Stimulated activated effector memory CD8-positive, alpha-beta T cell treated with anti-CD3 and anti-CD28 coated beads, Interleukin-12 subunit alpha, Interleukin-12 subunit beta, amount 100 ng/mL, for 72 hours (primary cell): Measurements from ENCODE around the gene TMEM236.

Experiments used
- ATAC-seq: fragments of 150-1000 bp; cut with Tn5 transposase; 2 replicates; pipeline ENCODE4 v1.10.0; 2021
- DNase-seq, 2 donors: peaks; one replicate each; pipeline ENCODE4 v3.0.0; 2021 to 2022; ENCODE audit warnings: low spot score in 2 of 2
- H3K27ac Mint-ChIP-seq: one replicate; pipeline ENCODE4 v1.8.0; 2022; ENCODE audit warnings: mild to moderate bottlenecking, mixed read lengths
- H3K36me3 Mint-ChIP-seq: one replicate; pipeline ENCODE4 v1.8.0; 2022; ENCODE audit warnings: mild to moderate bottlenecking, mixed read lengths
- H3K4me1 Mint-ChIP-seq: one replicate; pipeline ENCODE4 v1.8.0; 2022; ENCODE audit warnings: mixed read lengths
- H3K4me3 Mint-ChIP-seq: one replicate; pipeline ENCODE4 v1.8.0; 2022; ENCODE audit warnings: mild to moderate bottlenecking, mixed read lengths
- H3K9me3 Mint-ChIP-seq: one replicate; pipeline ENCODE4 v1.8.0; 2022; ENCODE audit warnings: mixed read lengths

TMEM236 gene

DNA sequence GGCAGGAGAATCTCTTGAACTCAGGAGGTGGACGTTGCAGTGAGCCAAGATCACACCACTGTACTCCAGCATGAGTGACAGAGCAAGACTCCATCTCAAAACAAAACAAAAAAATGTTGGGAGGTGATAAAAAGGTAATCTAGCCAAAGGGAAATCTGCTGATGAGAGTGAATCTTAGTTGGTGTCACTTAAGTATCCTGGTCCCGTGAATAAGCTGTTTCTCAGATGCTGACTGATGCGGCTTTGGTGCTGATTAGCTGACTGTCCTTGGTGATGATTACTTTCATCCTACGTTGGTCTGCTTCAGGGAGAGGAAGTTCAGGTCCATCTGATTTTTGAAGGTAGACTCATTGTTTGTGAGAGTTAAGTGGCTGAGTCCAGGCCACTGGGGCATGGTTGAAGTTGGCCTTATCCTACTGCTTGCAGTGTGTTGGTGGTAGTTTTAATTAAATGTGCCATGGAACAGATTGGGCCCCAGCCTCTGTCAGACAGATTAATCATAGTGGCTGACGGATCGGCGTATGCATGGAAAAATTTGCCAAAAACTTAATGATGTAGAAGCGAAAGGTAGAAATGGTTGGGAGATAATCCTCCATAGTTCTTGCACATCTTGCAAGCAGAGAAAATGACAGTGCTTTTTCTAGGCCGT, 17.4 kb upstream of the TMEM236 start:
- Mint-ChIP-seq H3K36me3 (no peaks in the 10 kb centered on the region), H3K4me1 (no peaks in the 10 kb centered on the region), H3K4me3 (no peak overlapping the region), H3K27ac (no peak overlapping the region), H3K9me3 (no peaks in the 10 kb centered on the region)
- no peak for ATAC-seq
- DNase-seq: no peak

DNA sequence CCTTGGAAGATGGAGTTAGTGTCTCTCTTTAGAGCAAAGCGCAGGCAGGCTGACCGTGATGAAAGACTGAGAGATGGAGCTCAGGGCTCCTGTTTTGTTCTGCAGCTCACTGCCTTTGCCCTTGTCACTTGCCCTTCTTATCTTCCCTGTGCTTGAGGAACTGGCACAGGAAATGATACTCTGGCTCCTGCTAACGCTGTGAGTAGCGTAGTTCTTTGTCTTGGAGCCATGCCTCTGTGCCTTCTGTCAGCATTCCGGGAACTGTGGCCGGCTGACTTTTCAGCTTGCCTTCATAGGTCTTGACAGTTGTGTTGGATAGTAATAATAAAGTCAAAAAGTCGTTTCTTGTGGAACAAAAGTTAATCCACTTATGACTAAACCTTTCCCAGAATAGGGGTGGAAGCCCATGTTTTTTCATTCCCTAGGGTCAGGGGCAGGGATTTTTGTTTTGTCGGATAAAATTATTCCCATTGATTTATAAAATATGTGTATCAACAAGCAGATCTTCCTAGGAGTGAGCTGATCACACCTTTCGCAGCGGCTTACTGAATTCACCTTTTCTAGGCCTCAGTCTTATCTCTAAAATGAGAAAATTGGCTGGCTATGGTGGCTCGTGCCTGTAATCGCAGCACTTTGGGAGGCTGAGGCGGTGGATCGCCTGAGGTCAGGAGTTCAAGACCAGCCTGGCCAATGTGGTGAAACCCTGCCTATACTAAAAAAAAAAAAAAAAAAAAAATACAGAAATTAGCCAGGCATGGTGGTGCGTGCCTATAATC, 16.6 kb upstream of the TMEM236 start:
- Mint-ChIP-seq H3K4me3 (no peak overlapping the region), H3K36me3 (no peaks in the 10 kb centered on the region), H3K9me3 (no peaks in the 10 kb centered on the region), H3K4me1 (no peaks in the 10 kb centered on the region), H3K27ac (no peak overlapping the region)
- no peak for ATAC-seq
- DNase-seq: no peak

DNA sequence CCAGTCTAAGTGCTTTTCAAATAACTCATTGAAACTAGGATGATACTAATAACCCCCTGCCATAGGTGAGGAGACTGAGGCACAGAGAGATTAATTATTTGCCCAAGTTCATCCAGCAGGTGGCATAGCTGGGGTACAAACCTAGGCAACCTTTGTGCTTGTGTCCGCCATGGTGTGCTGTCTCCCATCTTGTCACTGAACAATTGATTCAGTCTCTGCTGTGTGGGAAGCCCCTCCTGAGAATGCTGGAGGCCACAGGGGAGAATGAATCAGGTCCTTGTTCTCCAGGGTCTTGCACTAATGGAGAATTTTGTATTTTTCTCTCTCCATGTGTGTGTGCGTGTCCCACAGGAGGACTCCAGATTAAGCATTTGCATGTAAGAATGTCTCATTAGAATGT, 15.8 kb upstream of the TMEM236 start:
- Mint-ChIP-seq H3K4me1 (no peaks in the 10 kb centered on the region), H3K4me3 (no peak overlapping the region), H3K36me3 (no peaks in the 10 kb centered on the region), H3K9me3 (no peaks in the 10 kb centered on the region), H3K27ac (no peak overlapping the region)
- DNase-seq (no peak), ATAC-seq (no peak)

DNA sequence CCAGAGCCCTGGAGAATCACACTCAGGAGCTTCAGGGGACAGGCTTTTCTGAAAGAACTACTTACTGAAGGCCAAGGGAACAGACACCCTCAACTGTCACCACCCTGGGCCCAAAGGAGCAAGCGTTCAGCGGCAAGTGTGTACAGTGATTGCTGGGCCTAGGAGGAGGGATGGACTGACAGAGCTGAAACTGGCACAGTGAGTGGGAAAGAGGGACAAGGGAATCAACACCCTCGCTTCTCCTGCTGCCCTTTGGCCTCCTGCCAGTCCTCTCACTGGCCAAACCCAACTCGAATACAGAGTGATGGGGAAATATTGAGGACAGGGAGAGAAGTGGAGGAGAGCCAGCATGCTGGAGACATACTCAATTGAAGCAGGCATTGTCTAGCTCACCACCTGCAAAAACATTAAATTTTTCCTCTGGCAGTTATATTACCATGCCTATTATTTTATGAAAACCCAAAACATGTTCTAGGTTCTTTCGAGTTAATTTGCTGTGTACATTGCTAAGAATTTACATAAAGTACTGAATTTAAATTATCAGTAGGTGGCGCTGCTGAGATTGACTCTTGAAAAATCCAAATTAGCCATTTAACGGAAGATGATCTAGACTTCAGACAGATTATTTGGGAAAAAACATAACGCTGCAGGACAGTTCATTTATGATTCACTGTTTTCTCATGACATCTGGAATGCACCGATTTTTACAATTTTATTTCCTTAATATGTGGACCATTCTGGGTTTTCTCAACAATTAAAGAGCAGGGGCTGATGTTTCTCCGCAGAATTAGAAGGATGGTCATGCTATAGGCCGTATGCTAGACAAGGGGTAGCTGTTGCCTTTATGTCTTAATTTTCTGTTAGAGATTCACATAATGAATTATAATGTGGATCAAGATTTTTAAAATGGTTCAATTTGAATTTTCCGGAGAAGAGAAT, 14.7 kb upstream of the TMEM236 start:
- DNase-seq (no peak), ATAC-seq (no peak)
- Mint-ChIP-seq H3K4me1 (no peaks in the 10 kb centered on the region), H3K36me3 (no peaks in the 10 kb centered on the region), H3K9me3 (no peaks in the 10 kb centered on the region), H3K27ac (no peak overlapping the region), H3K4me3 (no peak overlapping the region)

DNA sequence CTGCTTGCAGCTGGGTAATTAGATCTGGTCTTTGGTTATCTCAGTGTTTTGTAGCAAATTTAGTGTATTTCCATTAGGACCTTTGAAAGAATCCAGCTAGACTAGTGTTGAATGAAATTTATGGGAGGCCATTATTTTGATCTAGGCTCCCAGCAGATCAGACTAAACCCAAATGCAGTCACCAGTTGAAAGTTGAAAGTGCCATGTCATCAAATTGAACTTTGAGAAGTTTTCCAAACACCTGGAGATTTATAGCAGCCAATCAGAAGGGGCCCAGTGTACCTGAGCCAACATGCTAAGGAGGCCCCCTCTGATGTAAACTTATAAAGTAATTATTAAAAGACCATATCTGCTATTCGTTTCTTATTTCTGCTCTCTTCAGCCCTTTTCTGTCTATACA, 11.3 kb upstream of the TMEM236 start:
- no peaks in the 10 kb centered on the region for H3K9me3 Mint-ChIP-seq
- DNase-seq (peak in 1 of 2 donors; percentile 39), ATAC-seq (no peak)
- H3K4me3 Mint-ChIP-seq: no peak overlapping the region
- H3K4me1 Mint-ChIP-seq: no peaks in the 10 kb centered on the region
- no peaks in the 10 kb centered on the region for H3K36me3 Mint-ChIP-seq
- no peak overlapping the region for H3K27ac Mint-ChIP-seq

DNA sequence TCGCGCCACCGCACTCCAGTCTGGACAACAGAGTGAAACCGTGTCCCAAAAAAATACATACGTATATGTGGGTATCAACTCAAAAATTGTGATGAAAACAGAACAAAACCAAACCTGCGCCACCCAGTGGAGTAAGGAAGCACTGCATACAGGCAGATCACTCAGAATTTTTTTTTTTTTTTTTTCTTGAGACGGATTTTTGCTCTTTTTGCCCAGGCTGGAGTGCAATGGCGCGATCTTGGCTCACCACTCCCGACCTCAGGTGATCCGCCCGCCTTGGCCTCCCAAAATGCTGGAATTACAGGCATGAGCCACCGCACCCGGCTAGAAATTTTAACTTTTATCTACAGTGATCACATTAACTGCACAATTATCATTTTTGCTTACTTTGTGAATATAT, 9.1 kb upstream of the TMEM236 start:
- Mint-ChIP-seq H3K9me3 (no peaks in the 10 kb centered on the region), H3K4me3 (no peak overlapping the region), H3K27ac (no peak overlapping the region), H3K4me1 (no peaks in the 10 kb centered on the region), H3K36me3 (no peaks in the 10 kb centered on the region)
- ATAC-seq (no peak), DNase-seq (peak; percentile 54 to 84)

DNA sequence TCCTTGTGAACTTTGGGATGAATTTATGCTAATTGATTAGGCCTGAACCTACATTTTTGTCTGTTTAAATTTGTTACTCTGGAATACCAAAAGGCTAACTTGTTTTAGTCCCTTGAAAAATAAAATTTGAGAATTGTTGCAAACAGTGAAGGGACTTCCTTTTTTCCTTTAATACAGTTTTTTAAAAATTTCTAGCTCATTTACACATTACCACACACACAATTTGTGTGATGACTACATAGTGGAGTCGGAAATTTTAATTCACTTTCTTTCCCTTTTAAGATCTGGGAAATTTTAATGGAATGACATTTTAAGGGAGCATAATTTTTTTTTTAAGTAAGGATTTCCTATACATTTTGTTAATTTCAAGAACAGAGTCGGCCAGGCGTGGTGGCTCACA, 8.6 kb upstream of the TMEM236 start:
- Mint-ChIP-seq H3K4me3 (no peak overlapping the region), H3K27ac (no peak overlapping the region), H3K9me3 (no peaks in the 10 kb centered on the region), H3K4me1 (no peaks in the 10 kb centered on the region), H3K36me3 (no peaks in the 10 kb centered on the region)
- ATAC-seq (no peak), DNase-seq (peak in 1 of 2 donors; percentile 25)

DNA sequence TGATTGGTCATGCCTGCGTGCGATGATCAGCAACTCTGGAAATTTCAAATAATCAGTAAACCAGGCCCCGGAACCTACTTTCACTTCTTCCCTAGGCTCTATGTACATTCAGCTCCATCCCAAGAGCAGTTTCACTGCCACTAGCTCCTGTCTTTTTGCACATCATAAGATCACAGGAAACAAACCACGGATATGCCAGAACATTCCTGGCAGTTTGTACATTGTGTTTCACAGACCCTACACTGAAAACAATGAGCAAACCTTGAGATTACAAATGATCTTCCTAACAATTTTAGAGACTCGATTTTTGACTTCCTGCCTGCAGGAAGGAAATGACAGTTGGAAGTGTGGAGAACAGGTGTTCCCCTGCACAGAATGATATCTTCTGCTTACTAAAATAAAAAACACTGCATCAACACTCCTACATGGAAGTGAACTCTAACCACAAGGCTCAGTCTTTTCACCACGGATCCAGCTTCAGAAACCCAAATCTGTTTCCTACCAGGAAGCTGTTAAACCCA, 7.6 kb upstream of the TMEM236 start:
- Mint-ChIP-seq H3K4me1 (no peaks in the 10 kb centered on the region), H3K36me3 (no peaks in the 10 kb centered on the region), H3K4me3 (no peak overlapping the region), H3K27ac (no peak overlapping the region), H3K9me3 (no peaks in the 10 kb centered on the region)
- no peak for ATAC-seq
- peak in 1 of 2 donors; percentile 25 for DNase-seq

DNA sequence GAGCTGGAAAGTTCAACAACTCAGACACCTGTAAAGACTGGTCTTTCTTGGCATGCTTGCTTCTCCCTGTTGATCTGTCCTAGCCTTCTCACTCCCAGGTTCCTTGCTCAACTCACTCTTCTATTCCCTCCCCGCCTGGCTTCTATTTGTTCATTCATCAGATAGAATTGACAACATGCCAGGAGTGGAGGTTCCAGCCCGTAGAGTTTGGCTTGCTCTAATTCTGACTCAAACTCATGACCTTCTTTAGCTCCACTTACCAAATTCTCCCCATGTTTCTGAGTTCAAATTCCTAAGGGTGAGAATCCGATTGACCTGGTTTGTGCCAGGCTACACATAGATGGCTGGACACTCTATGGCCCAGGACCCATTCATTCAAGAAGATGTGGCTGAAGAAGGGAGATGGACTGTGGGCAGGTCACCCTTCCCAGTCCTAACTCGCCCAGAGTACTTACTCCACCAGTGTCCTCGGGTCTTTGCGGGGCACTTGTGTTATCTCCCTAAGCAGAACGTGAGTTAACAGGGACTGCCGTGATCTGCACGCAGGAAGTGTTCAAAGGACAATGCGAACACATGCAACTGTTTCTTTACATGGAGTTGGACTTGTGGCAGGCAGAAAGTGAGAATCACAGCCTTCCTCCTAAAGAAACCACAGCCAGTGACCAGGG, 4.0 kb upstream of the TMEM236 start:
- Mint-ChIP-seq H3K4me1 (no peaks in the 10 kb centered on the region), H3K27ac (no peak overlapping the region), H3K36me3 (no peaks in the 10 kb centered on the region), H3K9me3 (no peaks in the 10 kb centered on the region), H3K4me3 (no peak overlapping the region)
- ATAC-seq (peak; percentile 13), DNase-seq (peak in 1 of 2 donors; percentile 29)

DNA sequence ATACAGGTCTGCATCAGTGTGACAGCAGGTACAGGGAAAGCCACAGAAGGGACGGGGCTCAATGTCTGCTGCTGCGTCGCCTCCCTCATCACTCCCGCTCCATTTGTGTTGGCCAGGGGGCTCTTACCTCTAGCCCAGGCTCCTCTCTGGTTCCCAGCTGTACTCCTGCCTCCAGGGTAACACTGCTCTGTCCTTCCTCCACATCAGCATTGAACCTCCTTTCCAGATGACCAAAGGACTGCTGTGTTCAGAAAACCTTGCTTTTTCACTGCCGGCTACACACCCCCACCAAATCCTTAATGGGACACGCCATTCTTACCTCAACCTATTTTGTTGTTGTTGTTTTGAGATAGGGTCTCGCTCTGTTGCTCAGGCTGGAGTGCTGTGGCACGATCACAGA, 2.1 kb upstream of the TMEM236 start:
- H3K9me3 Mint-ChIP-seq: no peaks in the 10 kb centered on the region
- H3K27ac Mint-ChIP-seq: no peak overlapping the region
- DNase-seq (no peak), ATAC-seq (no peak)
- no peaks in the 10 kb centered on the region for H3K36me3 Mint-ChIP-seq
- H3K4me1 Mint-ChIP-seq: no peaks in the 10 kb centered on the region
- H3K4me3 Mint-ChIP-seq: no peak overlapping the region

DNA sequence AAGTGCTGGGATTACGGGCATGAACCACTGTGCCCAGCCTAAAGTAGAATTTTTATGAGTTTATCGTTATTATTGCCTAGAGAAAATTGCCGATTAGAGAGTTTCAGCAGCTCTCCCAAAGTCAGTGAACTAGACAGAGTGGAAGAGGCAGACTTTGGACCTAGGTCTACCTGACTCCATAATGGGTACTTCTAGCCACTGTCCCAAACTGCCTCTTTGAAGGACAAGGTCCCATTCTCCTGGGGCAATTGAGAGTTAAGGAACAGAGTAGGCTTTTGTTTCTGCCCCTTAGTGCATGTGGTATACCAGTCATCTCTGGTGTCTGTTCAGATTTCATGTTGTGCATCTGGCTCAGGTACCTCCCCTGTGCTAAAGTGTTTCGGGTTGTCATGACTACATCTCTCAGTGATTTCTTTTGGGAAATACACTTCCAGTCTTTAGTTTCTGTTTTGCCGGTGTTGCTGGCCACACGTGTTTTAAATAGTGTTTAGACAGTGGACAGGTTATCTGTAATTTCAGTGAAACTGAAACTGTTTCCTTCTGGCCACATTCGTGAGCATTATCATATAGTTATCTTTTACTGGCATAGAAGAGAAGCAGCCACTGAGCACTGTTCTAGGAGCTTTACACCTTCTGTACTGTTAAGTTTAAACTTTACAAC, 4.7 kb downstream of the TMEM236 start:
- Mint-ChIP-seq H3K27ac (no peak overlapping the region), H3K4me3 (no peak overlapping the region), H3K36me3 (no peaks in the 10 kb centered on the region), H3K9me3 (no peaks in the 10 kb centered on the region), H3K4me1 (no peaks in the 10 kb centered on the region)
- DNase-seq: no peak
- peak; percentile 80 for ATAC-seq

DNA sequence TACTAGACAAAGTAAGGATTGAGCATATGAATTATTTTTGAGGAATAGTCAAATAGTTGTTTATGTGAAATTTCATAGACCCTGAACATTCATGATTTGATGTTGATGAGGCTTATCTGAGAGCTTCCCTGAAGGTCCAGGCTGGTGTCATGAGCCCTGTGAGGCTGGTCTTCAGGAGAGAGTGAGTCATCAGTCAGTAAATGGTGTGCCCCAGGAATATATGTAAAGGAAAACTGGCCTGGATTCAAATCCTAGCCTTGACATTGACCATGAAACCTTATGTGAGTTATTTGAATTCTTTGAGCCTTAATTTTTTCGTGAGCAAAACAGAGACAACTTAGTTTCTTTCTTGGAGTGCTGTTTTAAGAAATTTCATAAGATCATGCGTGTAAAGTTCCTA, 6.2 kb downstream of the TMEM236 start:
- Mint-ChIP-seq H3K9me3 (no peaks in the 10 kb centered on the region), H3K4me3 (no peak overlapping the region), H3K4me1 (no peaks in the 10 kb centered on the region), H3K36me3 (no peaks in the 10 kb centered on the region), H3K27ac (no peak overlapping the region)
- no peak for ATAC-seq
- no peak for DNase-seq

DNA sequence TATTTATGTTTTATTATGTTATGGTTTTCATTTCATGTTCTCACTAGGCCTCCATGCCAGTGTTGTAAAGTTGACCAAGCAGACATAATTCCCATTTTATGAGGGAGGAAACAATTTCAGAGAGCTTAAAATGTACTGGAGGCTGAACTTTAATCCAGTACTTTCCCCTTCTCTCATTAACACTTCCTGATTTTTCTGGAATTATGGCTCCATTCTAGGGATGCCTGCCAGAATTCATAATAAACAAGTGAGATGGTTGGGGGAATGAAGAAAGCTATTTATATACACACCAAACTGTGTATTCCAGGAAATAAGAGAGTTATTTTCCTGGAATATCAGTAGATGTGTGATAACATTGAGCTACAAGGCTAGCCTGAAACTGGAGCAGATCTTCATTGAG, 6.9 kb downstream of the TMEM236 start:
- Mint-ChIP-seq H3K4me1 (no peaks in the 10 kb centered on the region), H3K27ac (no peak overlapping the region), H3K9me3 (no peaks in the 10 kb centered on the region), H3K4me3 (no peak overlapping the region), H3K36me3 (no peaks in the 10 kb centered on the region)
- DNase-seq (no peak), ATAC-seq (no peak)

DNA sequence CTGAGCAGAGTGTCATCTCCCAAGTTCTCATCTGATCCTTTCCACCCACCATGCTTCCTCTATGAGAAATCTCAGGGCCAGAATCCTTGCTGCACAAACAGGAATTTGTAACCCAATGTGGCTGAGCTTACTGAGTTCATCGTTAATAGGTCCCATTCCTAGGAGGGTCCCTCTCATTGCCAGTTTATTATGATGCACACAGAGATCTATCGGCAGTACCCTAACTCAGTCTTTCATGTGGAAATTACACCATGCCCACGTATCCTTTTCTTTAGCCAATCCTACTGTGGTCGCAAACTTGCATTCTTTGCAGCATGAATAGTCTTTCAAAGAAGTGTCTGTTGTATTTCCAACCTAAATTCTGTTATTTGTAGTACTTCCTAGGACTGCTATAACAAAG, 12.1 kb downstream of the TMEM236 start:
- H3K36me3 Mint-ChIP-seq: no peaks in the 10 kb centered on the region
- no peak for ATAC-seq
- H3K4me1 Mint-ChIP-seq: no peaks in the 10 kb centered on the region
- H3K9me3 Mint-ChIP-seq: no peaks in the 10 kb centered on the region
- no peak overlapping the region for H3K27ac Mint-ChIP-seq
- H3K4me3 Mint-ChIP-seq: no peak overlapping the region
- DNase-seq: no peak
